AML-193 (cell line): ENCODE results near the gene MPND.

Experiments
- DNase-seq, 2 experiments: peaks; one replicate each; lab custom pipeline; 2025; lab: John Stamatoyannopoulos, UW

MPND gene

DNA sequence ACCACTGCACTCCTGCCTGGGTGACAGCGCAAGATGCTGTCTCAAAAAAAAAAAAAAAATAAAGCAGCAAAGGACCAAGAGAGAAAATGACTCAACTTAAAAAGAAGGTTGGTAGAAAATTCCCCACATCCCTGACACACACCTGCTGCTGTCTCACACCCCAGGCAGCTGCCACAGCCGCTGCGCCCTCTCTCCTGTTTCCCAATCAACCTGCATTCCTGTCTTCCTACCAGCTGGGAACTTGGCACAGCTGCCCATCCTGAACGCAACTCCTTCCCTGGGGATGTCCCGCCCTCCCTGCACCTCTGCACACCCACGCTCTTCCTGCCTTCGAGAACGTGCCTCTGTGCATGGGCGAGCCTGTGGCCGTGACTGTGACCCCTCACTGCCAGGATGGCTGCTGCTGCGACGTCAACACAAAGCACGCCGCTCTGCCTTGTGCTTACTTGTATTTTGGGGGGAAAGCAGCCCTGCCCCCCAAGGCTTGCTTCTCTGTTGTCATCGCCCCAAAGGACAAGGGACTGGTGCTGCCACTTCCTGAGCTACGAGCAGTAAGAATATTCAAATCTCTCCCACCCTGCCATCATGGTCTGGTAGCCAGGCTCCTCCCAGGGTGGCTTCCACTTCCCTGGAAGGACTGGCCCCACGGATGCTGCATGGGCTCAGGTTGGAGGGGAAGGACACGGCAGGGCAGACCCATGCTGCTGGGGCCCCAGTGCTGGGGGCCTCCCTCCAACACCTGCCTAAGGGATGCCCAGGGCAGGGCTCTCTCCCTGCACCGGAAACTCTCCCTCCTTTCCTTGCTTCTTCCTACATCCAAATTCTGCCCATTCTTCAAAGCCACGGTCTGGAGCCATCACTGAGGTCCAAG lies 36.3 kb downstream of the MPND start:
- no peak for DNase-seq

DNA sequence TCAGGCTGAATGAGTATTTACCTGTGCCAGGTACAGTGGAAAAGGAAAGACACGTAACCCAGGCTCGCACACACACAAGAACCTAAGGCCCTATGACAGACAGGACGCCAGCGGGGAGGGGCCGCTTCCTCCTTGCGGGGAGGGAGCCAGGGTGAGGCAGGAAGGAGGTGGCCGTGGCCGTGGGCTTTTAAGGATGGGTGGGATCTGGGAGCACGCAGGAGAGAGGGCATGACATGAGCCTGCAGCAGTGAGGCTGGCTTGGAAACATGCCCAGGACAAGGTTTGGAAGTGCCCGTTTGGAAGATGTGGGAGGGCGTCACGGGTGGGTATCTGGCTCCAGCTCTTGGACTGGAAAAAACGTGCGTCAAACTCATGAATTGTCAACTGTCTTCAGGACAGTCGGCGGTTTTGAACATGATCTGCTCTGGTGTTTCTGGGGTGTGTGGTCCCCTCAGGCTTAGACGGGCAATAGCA lies 36.9 kb downstream of the MPND start:
- DNase-seq, result no peak

DNA sequence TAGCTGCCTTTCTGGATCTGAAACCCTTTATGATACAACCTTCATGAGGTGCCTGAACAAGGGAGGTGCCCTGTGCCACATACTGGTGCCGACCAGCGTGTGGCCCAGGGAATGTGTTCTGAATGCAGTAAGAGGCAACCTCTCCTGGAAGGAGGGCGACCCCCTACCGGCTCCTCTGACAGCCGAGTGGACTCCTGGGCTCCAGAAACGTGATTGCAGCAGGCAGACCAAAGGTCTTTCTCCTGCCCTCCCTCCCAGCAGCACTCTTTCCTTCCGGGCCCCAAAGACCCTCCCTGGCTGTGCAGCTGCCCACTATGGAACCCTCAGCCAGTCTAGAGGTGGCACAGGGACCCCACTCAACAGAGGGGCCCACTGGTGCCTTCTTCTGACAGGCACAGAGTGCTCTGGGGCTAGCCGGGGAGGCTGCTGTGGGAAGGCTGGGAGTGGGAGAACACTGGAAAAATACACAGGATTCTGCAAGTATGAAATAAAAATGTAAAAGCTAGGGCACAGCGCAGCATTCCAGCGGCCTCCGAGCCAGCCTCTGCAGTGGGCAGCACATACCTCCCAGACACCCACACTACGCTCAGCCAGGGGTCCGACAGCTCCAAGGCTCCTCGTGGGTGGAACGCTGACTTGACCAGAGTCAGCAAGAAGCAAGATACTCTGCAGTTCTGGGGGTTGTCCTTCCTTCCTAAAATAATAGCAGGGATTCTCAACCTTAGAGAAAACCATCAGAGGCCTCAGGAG lies 42.1 kb downstream of the MPND start:
- DNase-seq, result no peak

DNA sequence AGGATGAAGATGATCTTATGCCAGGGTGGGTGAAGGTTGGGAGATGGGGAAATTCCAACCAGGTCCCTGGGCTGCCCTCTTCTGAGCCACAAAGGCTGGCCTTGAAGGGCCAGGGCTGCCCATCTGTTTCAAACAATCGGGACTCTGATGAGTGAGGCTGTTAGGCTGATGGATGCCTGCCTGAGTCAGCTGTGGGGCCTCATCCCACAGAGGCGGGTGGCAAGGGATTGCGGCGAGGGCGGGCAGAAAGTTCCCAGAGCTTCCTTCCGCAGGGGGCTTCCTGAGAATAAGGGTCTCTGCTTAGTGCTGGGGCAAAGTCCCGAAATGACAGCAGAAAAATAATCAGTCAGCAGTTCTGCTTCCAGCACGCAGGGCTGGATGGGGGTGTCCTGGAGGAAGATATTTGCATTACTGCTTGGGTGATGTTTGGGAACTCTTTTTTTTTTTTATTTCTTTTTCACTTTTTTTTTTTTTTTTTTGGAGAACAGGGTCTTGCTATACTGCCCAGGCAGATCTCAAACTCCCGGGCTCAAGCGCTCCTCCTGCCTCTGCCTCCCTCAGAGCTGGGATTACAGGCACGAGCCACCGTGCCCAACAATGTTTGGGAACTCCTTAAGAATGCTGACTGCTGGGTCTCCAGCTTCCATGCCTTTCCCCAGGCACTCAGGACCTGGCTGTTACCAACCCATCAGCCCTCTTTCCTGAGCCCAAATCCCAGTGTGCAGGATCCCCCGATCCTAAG lies 42.9 kb downstream of the MPND start:
- no peak for DNase-seq

DNA sequence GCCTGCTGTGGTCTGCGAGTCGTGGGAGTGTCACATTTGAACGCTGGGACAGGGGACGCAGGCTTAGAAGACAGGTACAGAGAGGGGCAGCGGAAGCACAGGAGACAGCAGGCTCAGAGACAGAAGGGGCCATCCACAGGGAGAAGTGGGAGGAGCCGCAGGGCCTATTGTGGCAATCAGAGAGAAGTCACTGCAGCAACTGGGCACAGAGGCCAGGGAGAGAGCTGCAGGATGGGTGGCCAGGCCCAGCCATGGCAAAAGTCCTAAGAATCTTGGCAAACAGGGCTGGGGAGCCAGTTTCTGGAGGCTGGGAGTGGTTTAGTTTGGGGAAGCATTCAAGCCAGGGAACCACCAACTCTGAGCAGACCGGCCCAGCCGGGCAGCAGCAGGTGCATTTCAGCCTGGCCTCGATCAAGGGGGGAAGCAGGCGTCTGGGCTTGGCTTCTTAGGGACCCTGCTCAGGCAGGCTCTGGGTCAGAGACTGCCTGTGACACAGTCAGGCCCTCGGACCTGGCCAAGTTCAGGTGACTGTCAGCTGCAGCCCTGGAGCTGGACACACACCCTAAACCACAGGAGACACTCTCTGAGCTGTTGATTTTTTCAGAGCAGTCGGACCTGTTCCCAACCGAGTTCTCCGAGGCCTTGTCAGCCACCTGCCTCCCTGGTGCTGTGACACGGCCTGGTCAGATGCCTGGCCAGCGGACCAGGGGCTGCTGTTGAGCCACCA lies 45.1 kb downstream of the MPND start:
- DNase-seq, result no peak

DNA sequence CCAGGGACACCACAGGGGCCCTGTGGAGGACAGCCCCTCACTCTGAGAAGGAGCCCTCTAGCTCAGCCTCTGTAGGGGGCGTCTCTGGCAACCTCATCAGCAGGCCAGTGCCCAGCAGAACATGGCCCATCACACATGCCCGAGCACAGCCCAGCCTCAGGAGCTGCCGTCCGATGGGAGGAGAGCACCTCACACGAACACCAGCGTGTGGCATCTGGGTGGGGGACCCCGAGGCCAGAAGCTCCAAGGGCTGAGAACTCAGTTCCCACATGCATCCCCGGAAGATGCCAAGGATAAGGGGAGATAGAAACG lies 45.7 kb downstream of the MPND start:
- DNase-seq, result no peak

DNA sequence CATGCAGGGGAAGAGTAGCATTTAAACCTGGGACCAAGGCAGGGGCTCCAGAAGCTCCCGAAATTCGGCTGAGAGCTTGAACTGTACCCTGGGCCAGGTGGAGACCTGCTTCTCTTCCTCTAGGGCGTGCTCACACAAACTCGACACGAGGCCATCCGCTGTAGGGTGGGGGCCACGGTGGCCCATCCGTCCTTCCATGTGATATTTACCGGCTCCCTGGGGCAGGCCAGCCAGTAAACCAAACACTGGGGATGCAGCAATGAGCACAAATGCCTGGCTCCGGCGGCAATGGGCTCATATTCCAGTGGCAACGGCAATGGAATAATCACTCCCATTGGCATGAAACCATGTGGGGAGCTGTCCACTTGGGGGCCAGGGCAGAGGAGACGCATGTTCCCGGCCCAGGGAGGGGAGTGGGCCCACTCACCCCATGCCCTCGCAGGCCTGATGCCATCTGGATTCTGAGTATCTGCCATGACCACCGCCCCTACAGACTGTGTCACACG lies 46.2 kb downstream of the MPND start:
- no peak for DNase-seq

DNA sequence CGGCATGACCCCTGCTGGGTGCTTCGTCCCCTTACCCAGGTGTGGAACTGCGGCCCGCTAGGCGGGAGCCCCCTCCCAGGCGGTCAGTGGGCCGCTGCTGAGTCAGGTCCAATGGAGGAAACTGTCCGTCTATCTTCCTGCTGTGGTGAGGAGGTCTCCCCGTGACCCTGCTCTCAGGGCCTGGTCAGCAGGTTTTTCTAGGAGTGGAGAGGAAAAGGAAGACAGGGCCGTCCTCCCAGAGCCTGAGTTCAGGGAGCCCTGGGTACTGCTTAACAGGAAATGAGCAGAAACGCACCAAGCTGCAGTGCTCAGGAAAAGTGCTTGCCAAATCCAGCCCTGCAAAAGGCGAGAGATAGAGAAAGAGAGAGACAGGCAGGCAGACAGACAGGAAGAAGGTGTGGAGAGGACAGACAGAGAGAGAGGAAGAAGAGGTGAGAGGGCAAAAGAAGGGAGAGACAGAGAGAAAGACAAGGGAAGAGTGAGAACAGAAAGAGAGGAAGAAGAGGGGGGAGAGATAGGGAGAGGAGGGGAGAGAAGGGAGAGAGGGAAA lies 46.7 kb downstream of the MPND start:
- DNase-seq, result no peak

DNA sequence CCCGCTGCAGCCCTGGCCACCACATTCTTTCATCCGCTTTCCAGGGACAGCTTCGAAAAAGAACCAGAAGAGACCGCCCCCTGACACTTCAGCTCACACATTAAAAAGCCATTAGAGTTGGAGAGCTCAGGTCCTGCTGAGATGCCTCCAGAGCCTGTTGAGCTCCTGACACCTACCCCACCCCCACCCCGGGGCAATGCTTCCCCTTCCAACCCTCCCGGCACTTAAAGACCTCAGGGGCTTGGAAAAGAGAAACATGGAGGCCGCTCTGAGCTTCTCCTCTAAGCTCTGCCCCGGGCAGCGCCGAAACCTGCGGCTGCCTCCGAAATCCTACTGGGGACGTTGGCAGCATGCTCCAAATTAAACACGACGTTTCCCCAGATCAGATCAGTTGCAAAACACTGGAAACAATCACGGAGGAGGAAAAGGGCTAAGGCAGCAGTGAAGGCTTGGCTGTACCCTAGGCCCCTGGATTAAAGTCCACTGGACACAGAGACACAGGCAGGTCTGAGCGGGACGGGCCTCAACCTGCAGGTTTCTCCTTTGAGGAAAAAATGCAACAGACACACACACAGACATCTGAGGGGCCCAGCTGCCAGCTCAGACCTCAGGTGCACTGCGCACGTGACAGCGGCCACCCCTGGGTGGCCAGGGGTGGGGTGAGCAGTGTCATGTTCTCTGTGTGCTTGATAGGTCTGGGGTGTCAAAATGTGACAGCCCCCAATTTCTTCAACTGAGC lies 47.4 kb downstream of the MPND start:
- no peak for DNase-seq

DNA sequence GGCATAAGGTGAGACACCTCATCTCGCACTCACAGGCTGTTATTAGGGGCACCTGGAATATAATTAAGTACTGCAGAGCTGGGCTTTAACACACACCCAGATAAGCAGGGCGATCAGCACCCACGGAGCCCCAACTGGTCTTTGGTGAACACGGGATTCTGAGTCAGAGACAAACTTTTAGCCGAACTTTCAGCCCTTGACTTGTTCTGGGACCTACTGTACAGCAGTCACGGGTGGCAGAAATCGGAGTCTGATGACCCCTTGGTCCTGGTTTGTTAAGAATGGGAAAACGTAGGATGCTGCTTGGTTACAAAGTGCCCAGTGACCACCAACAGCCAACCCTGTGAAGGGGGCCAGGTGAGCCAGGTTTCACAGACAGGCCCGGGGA lies 47.9 kb downstream of the MPND start:
- DNase-seq, result no peak

DNA sequence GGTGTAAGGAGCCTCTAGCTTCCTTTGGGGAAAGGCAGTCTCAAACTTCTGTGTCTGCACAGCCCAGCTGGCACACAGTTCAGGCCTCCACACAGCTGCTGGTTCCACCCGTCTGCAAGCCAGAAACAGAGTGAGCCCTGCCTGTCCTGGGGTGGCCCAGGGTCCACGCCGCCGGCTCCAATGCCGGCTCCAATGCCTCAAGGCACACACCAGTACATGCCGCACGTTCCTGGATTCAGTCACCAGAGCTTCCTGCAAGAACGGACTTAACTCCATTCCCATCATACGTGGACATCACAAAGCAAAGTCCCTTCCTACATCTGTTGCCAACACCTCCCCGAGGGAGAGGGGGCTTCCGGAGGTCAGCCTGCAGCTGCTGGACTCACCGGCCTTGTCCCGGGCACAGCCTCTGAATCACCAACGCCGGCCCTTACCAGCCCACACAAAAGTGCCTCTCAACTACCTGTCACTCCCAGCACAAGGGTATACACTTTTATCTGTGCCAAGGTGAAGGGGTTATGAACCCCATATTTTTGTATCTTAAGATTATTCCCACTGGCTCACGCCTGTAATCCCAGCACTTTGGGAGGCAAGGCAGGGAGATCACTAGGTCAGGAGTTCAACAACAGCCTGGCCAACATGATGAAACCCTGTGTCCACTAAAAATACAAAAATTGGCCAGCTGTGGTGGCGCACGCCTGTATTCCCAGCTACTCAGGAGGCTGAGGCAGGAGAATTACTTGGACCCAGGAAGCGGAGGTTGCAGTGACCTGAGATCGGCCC lies 48.5 kb downstream of the MPND start:
- no peak for DNase-seq

DNA sequence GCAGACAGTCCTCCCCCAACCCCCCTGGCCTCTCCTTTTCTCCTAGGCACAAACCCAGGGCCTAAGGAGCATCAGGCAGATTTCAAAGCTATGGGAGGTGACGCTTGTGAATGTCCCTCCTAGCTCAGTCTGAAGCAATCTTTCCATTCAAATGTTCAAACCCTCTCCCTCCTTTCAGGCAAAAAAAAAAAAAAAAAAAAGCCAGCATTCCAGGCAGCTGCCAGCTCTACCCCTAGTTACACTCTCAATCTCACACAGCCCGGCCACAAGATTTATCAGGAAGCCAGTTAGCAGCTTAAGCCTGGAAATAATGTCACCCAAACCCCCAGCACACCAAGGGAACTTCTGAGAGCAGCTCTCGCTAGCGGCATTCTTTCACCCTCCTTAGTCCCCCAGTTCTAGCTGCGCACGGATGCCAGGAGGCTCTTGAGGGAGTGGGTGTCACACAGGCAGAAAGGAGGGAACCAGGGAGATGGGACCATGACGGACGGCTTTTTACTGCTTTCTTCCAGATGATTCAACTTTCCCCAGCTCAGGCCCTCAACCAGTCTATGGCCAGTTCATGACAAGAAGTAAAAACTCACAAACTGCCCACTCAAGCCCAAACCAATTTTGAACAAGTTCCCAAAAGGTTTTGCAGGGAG lies 50.7 kb downstream of the MPND start:
- no peak for DNase-seq

DNA sequence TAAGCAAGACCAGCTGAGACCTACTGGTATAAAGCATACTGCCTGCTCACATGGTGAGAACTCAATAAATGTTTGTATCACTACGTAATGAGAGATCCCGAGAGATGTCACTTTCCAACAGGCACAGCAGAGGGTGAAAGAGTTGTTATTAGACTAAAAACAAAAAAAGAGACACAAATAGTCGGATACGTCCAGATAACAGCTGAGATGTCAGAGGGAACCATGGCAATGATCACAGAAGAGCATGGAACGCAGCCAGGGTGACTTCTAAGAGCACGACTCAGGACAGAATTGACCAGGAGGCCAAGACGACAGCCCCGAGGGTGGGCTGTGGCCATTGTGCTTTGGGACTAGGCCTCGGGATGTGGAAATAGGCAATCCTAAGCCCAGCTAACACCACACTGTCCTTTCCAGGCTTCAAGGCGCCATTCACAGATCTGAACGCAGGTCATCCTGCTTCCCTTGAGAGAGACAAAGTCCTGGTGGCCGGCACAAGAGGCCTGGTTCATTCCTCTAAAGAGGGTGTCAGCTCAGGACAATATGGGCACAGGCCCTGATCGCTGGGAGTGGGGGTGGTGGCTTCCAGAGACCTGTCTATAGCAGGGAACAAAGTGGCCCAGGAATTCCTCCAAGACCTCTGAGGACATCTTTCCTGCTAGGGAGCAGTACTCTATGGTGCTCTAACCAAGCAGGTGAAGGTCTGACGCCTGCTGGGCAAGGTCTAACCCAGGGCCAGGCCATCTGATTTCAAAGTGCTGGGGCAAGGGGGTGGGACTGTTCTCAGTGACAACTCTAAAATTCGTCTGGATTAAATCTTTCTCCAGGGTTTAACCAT lies 53.8 kb downstream of the MPND start:
- no peak for DNase-seq

DNA sequence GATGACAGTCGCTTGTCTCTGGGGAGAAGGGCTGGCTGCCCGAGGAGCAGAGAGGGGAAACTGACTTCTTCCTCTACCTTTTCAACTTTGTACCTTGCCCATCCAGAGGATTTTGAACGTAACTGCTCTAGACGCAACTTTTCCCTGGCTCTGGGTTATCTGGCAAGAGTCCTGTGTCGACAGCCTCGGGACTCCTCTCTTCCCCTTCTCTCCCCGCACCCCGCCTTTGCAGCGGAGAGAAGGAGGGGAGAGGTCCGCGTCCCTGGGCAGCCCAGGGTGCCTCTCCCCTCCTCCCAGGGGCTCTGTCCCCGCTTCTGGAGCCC lies 56.4 kb downstream of the MPND start:
- peak; percentile 17 to 24 for DNase-seq

DNA sequence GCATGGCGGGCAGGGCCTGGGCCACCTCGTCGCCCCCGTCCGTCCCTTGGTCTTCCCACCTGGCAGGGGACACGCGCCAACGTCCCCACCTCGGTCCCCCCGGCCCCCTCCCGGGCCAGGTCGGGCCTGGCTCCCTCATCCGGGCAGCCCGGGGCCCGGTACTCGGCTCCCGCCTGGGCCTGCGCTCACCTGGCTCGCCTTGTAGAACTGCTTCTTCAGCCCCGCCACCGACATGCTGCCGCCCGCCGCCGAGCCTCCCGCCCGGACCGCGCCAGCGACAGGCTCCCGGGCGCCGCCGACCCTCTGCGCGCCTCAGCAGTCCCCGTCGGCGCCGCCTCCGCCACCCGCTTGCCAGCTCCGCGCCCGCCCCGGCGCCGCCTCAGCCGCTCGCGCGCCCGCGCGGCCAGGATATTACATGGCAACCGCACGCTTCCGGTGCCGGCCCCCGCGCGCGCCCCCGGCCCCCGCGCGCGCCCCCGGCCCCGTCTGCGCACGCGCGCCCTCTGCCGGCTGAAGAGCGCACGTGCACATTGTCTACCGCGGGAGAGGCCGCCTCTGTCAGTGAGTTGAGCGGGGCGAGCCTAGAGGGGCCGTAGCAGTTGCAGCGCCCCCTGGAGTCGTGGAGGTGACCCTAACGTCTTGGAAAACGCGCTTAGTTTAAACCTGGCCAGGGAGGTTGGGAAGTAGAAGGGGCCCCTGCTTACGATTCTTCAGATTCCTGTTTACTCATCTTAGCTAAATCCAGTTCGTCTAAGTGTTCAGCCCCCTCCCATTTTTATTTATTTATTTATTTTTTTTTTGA lies 57.0 kb downstream of the MPND start, which contains the start of gene SH3GL1:
Gene SH3GL1, minus strand, starts transcription at position 413 of the 802 bp plus-strand sequence. Its CDS starts 179 bp downstream, at position 234.
- DNase-seq, result peak; percentile 85 to 92

DNA sequence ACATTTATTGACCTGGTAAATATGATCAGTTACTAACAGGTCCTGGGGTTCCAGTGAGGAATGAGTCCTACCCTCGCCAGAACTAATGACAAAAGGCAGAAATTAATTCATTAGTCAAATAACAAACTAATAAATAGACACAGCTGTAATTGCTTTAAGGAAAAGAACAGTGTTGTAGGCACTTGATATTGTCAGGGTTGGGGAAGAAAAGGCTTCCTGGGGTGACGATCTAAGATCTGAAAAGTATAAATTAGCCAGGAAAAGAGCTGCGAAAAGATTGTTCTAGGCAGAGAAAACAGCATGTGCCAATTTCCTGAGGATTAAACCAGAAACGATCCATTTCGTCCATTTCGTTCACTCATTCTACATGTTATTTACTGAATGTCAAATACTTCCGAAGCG lies 58.4 kb downstream of the MPND start:
- DNase-seq, result no peak

DNA sequence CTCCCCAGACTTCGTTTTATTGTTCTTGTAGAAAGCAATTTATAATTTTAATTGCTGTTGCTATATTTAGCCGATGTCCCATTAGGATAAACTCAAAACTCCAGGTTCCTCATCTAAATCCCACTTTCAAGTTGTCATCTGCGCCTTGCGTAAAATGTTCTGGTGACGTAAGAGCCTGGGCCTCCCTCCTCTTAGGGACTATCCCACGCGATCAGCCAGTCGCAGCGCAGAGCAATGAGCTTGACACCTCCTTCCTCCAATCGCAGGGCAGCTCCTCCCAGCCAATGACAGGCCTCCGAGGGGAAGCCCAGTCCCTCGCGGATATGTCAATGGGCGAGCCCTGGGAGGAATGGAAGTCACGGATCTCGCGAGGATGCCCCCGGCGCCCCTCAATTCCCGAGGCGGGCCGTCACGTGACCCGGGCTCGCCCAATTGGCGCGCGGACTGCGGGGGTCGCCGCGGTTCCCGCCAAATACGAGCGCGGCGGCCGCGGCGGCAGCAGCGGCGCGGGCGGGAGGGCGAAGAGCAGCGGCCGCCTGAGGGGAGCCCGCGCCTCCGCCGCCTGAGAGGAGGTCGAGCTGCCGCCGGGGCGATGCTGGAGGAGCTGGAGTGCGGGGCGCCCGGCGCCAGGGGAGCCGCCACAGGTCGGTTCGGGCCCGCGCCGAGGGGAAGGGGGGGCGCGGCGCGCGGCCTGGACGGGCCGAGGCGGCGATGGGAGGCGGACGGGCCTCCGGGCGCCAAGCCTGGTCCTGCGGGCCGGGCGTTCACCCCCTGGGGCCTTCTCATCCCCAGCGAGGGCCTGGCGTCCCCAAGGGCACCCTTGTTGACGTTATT lies 59.0 kb downstream of the MPND start, which contains the start of gene CHAF1A:
Gene CHAF1A, plus strand, starts transcription at position 470 of the 834 bp plus-strand sequence. Its CDS starts 123 bp downstream, at position 593.
- DNase-seq, result peak; percentile 98 to 99
